GM12878 (cell line): ENCODE results near the gene CREBRF.

Source experiments
- EZH2 ChIP-seq: IDR thresholded peaks from 2 replicates; pipeline ENCODE4 v1.6.1; 2012; ENCODE audit warnings: low read depth, mild to moderate bottlenecking, control low read depth, inconsistent platforms, low read length, borderline replicate concordance; ENCODE audit not compliant: control insufficient read depth
- GABPA ChIP-seq: IDR thresholded peaks from 2 replicates; pipeline ENCODE4 v1.6.1; 2014; ENCODE audit warnings: antibody characterized with exemption, low read depth, mild to moderate bottlenecking, inconsistent platforms
- NR2C2 ChIP-seq: IDR thresholded peaks from 2 replicates; pipeline ENCODE4 v1.6.1; 2011; ENCODE audit warnings: borderline replicate concordance, low read depth; ENCODE audit not compliant: control insufficient read depth, insufficient read length
- ZNF274 ChIP-seq: IDR thresholded peaks from one replicate; pipeline ENCODE4 v1.8.0; 2011; ENCODE audit not compliant: insufficient read length, insufficient read depth
- TF ChIP-seq, protein P1 (sequence below): IDR thresholded peaks from 2 replicates; pipeline ENCODE4 v1.6.1; 2011; ENCODE audit warnings: low read depth, mild to moderate bottlenecking, low read length, moderate library complexity, borderline replicate concordance; ENCODE audit errors: extremely low read depth
- TF ChIP-seq, protein P2 (sequence below), 3 experiments: IDR thresholded peaks in 2 of 3; conservative IDR thresholded peaks in 1 of 3; 2 replicates each; pipeline ENCODE4 v1.5.1; 2011; ENCODE audit warnings: low read depth in 3 of 3, low read length in 3 of 3, mild to moderate bottlenecking in 3 of 3, control low read depth in 2 of 3, moderate library complexity in 2 of 3, inconsistent platforms in 1 of 3, mixed read lengths in 1 of 3; ENCODE audit not compliant: control insufficient read depth in 2 of 3, insufficient read depth in 1 of 3; ENCODE audit errors: extremely low read depth in 1 of 3
- TF ChIP-seq, protein P3 (sequence below): fragments of 450-650 bp; formaldehyde crosslinking; IDR thresholded peaks from 2 replicates; pipeline ENCODE4 v1.4.0; 2022; ENCODE audit warnings: mild to moderate bottlenecking, moderate library complexity
- TF ChIP-seq, protein P4 (sequence below): IDR thresholded peaks from 2 replicates; pipeline ENCODE4 v1.6.1; 2011; ENCODE audit warnings: mild to moderate bottlenecking, low read depth, low read length, moderate library complexity; ENCODE audit not compliant: insufficient replicate concordance

DNA sequence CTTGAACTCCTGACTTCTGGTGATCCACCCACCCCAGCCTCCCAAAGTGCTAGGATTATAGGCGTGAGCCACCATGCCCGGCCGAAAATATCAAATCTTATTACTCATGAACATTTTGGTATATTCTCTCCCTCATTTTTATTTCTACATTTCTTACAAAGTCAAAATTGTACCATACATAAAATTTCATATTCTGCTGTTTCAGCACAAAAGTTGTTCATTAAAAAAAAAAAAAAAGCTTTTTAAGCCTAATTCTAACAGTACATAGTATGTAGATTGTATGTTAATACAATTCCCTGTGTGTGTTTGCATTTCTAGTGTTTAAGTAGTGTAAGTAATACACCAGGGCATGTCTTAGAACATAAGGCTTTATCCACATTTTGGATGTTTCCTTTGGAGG lies 103.1 kb downstream of the CREBRF start:
- no peak for TF ChIP-seq NR2C2
- TF ChIP-seq, protein P1, sequence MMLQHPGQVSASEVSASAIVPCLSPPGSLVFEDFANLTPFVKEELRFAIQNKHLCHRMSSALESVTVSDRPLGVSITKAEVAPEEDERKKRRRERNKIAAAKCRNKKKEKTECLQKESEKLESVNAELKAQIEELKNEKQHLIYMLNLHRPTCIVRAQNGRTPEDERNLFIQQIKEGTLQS = no peak
- no peak for TF ChIP-seq ZNF274
- TF ChIP-seq EZH2 = no peak
- TF ChIP-seq, protein P2, sequence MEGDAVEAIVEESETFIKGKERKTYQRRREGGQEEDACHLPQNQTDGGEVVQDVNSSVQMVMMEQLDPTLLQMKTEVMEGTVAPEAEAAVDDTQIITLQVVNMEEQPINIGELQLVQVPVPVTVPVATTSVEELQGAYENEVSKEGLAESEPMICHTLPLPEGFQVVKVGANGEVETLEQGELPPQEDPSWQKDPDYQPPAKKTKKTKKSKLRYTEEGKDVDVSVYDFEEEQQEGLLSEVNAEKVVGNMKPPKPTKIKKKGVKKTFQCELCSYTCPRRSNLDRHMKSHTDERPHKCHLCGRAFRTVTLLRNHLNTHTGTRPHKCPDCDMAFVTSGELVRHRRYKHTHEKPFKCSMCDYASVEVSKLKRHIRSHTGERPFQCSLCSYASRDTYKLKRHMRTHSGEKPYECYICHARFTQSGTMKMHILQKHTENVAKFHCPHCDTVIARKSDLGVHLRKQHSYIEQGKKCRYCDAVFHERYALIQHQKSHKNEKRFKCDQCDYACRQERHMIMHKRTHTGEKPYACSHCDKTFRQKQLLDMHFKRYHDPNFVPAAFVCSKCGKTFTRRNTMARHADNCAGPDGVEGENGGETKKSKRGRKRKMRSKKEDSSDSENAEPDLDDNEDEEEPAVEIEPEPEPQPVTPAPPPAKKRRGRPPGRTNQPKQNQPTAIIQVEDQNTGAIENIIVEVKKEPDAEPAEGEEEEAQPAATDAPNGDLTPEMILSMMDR (IDR thresholded peaks at IDR 0.05 in 2 of 3, conservative IDR thresholded peaks at IDR 0.05 in 1 of 3; ENCODE audit: control insufficient read depth in 2 of 3, extremely low read depth in 1 of 3, insufficient read depth in 1 of 3, low read depth in 3 of 3, low read length in 3 of 3) = no peak
- TF ChIP-seq, protein P3, sequence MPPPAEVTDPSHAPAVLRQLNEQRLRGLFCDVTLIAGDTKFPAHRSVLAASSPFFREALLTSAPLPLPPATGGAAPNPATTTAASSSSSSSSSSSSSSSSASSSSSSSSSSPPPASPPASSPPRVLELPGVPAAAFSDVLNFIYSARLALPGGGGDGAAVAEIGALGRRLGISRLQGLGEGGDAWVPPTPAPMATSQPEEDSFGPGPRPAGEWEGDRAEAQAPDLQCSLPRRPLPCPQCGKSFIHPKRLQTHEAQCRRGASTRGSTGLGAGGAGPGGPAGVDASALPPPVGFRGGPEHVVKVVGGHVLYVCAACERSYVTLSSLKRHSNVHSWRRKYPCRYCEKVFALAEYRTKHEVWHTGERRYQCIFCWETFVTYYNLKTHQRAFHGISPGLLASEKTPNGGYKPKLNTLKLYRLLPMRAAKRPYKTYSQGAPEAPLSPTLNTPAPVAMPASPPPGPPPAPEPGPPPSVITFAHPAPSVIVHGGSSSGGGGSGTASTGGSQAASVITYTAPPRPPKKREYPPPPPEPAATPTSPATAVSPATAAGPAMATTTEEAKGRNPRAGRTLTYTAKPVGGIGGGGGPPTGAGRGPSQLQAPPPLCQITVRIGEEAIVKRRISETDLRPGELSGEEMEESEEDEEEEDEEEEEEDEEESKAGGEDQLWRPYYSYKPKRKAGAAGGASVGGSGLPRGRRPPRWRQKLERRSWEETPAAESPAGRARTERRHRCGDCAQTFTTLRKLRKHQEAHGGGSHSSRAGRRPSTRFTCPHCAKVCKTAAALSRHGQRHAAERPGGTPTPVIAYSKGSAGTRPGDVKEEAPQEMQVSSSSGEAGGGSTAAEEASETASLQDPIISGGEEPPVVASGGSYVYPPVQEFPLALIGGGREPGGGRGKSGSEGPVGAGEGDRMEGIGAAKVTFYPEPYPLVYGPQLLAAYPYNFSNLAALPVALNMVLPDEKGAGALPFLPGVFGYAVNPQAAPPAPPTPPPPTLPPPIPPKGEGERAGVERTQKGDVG = no peak
- no peak for TF ChIP-seq GABPA
- TF ChIP-seq, protein P4, sequence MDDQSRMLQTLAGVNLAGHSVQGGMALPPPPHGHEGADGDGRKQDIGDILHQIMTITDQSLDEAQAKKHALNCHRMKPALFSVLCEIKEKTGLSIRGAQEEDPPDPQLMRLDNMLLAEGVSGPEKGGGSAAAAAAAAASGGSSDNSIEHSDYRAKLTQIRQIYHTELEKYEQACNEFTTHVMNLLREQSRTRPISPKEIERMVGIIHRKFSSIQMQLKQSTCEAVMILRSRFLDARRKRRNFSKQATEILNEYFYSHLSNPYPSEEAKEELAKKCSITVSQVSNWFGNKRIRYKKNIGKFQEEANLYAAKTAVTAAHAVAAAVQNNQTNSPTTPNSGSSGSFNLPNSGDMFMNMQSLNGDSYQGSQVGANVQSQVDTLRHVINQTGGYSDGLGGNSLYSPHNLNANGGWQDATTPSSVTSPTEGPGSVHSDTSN = no peak
